GM21717 (cell line): Measurements from ENCODE around the gene PNPLA7.
"Not testable (repeated sequence)": the region's sequence is repeated elsewhere in the genome, so short reads cannot be mapped to it uniquely, and the experiment has no call there.

Experiments
- ATAC-seq: cut with Tn5 transposase; IDR thresholded peaks from one replicate; pipeline ENCODE4 v1.9.1; 2021; ENCODE audit warnings: mild to moderate bottlenecking, moderate library complexity; ENCODE audit not compliant: unreplicated experiment

PNPLA7 gene

GRCh38 chr9:137543237-137543963 lies 6.8 kb downstream of the PNPLA7 start:
- ATAC-seq, result no peak

- no peak for ATAC-seq
Observed at GRCh38 chr9:137542486-137542885, 7.7 kb downstream of the PNPLA7 start.

GRCh38 chr9:137540536-137540935 lies 9.7 kb downstream of the PNPLA7 start:
- ATAC-seq, result no peak

- ATAC-seq, result no peak
Observed at GRCh38 chr9:137538058-137538457, 12.1 kb downstream of the PNPLA7 start.

GRCh38 chr9:137536594-137537131 lies 13.5 kb downstream of the PNPLA7 start:
- ATAC-seq, result not testable (repeated sequence)

GRCh38 chr9:137535120-137535428 lies 15.1 kb downstream of the PNPLA7 start:
- no peak for ATAC-seq

GRCh38 chr9:137534256-137535119 lies 15.7 kb downstream of the PNPLA7 start:
- ATAC-seq, result no peak

- ATAC-seq, result not testable (repeated sequence)
Observed at GRCh38 chr9:137532891-137533468, 17.2 kb downstream of the PNPLA7 start.

- ATAC-seq, result no peak
Observed at GRCh38 chr9:137531099-137531765, 19.0 kb downstream of the PNPLA7 start.

- no peak for ATAC-seq
Observed at GRCh38 chr9:137530331-137530730, 19.9 kb downstream of the PNPLA7 start.

GRCh38 chr9:137524981-137525317 lies 25.3 kb downstream of the PNPLA7 start:
- no peak for ATAC-seq

- ATAC-seq, result no peak
Observed at GRCh38 chr9:137524161-137524980, 25.8 kb downstream of the PNPLA7 start.

- ATAC-seq, result no peak
Observed at GRCh38 chr9:137522746-137523455, 27.3 kb downstream of the PNPLA7 start.

- ATAC-seq, result no peak
Observed at GRCh38 chr9:137521405-137521985, 28.7 kb downstream of the PNPLA7 start.

GRCh38 chr9:137520614-137521404 lies 29.4 kb downstream of the PNPLA7 start:
- no peak for ATAC-seq

GRCh38 chr9:137519553-137519952 lies 30.6 kb downstream of the PNPLA7 start:
- ATAC-seq, result no peak

GRCh38 chr9:137518661-137519459 lies 31.3 kb downstream of the PNPLA7 start:
- not testable (repeated sequence) for ATAC-seq
